ENCODE data around the gene PRELP.

GRCh38 chr1:203507759-203508158 is 32.2 kb downstream of the PRELP start:
- no peak for TF ChIP-seq POLR2A (IDR thresholded peaks at IDR 0.05)
- no peak for TF ChIP-seq CTCF (IDR thresholded peaks at IDR 0.05)
